Panc1 (cell line): ENCODE results near the gene ACOXL. TPM values are rescaled to one million over a fixed set of nuclear protein-coding genes. Genes with fewer than 3 reads are reported as not detected.

Experiments
- ATAC-seq: fragments of 200-7000 bp; cut with Tn5 transposase; 2 replicates; pipeline ENCODE4 v1.9.1; 2020; ENCODE audit warnings: mild to moderate bottlenecking, moderate library complexity
- BruUV-seq: library from RNA; stranded (reverse); fragments of 400-500 nt; replicated peaks from 2 replicates; lab custom pipeline; 2021; lab: Mats Ljungman, UMichigan
- CTCF ChIA-PET: fragments of 300-600 bp; sonication (Branson Sonifier 250); formaldehyde crosslinking; loops from one replicate; lab custom pipeline; 2022; ENCODE audit warnings: antibody characterized with exemption; lab: Charles Lee
- POLR2A ChIA-PET: fragments of 300-600 bp; sonication (Branson Sonifier 250); formaldehyde crosslinking; loops from one replicate; lab custom pipeline; 2022; ENCODE audit warnings: antibody characterized with exemption; lab: Charles Lee
- DNase-seq: peaks from one replicate; pipeline ENCODE4 v3.0.0-alpha.2; 2010; ENCODE audit warnings: low read depth, low spot score
- H3K27ac ChIP-seq: 2 replicates; pipeline ENCODE4 v1.5.1; 2011; ENCODE audit warnings: mild to moderate bottlenecking, low read length, inconsistent platforms
- H3K27me3 ChIP-seq: fragments of 200-500 bp; sonication (Bioruptor generic); 2 replicates; pipeline ENCODE4 v1.6.0; 2014; ENCODE audit warnings: low read length, inconsistent platforms; ENCODE audit not compliant: control insufficient read depth, insufficient read depth
- H3K36me3 ChIP-seq: fragments of 200-500 bp; sonication (Bioruptor generic); 2 replicates; pipeline ENCODE4 v1.5.1; 2014; ENCODE audit warnings: inconsistent platforms, mild to moderate bottlenecking, low read length, moderate library complexity; ENCODE audit not compliant: control insufficient read depth, insufficient read depth
- H3K4me1 ChIP-seq: 2 replicates; pipeline ENCODE4 v1.5.1; 2011; ENCODE audit warnings: inconsistent platforms, mild to moderate bottlenecking, low read length, moderate library complexity; ENCODE audit not compliant: control insufficient read depth, insufficient read depth
- H3K4me3 ChIP-seq, 2 experiments: 2 replicates each; pipeline ENCODE4 v1.5.1; 2011 to 2012; ENCODE audit warnings: low read depth in 2 of 2, low read length in 2 of 2, mild to moderate bottlenecking in 2 of 2, inconsistent platforms in 1 of 2, moderate library complexity in 1 of 2
- H3K9me3 ChIP-seq: fragments of 200-500 bp; sonication (Bioruptor generic); 2 replicates; pipeline ENCODE4 v1.5.1; 2014; ENCODE audit warnings: low read depth, mild to moderate bottlenecking, inconsistent platforms, low read length, moderate library complexity; ENCODE audit not compliant: control insufficient read depth, insufficient read depth
- POLR2AphosphoS5 ChIP-seq: IDR thresholded peaks from 2 replicates; pipeline ENCODE4 v1.6.1; 2012; ENCODE audit warnings: mild to moderate bottlenecking, low read depth, low read length, moderate library complexity
- SIN3A ChIP-seq: IDR thresholded peaks from 2 replicates; pipeline ENCODE4 v1.6.1; 2012; ENCODE audit warnings: low read depth, mild to moderate bottlenecking, low read length, moderate library complexity, borderline replicate concordance; ENCODE audit not compliant: insufficient read depth
- TCF7L2 ChIP-seq: IDR thresholded peaks from 2 replicates; pipeline ENCODE4 v1.6.1; 2011; ENCODE audit warnings: mild to moderate bottlenecking, low read depth, low read length, inconsistent platforms
- in situ Hi-C: cut with HindIII; loops from 2 replicates; pipeline ENCODE4 v1.10.0; 2016; ENCODE audit warnings: low sequenced_read_pairs, low pct_unique_long_range_greater_than_20kb
- intact Hi-C: fragments of 100-400 bp; cut with micrococcal nuclease; formaldehyde crosslinking; loops from one replicate; pipeline ENCODE4 v1.10.0; 2022; ENCODE audit not compliant: unreplicated experiment
- total RNA-seq: library from RNA; stranded (reverse); gene quantifications from one replicate; pipeline ENCODE4 v1.2.1, GENCODE V29; 2021; ENCODE audit not compliant: unreplicated experiment
- TF ChIP-seq, protein P1 (sequence below), 2 experiments: IDR thresholded peaks; 2 replicates each; pipeline ENCODE4 v1.6.1; 2011 to 2012; ENCODE audit warnings: low read depth in 2 of 2, control low read depth in 1 of 2, low read length in 1 of 2, mild to moderate bottlenecking in 1 of 2, moderate library complexity in 1 of 2; ENCODE audit not compliant: insufficient read depth in 1 of 2
- TF ChIP-seq, protein P2 (sequence below): fragments of 450-650 bp; IDR thresholded peaks from 2 replicates; pipeline ENCODE4 v1.5.1; 2017; ENCODE audit warnings: mild to moderate bottlenecking

Gene ACOXL
- total RNA-seq, 1 experiment from 2014 or later: 4.9 TPM

DNA sequence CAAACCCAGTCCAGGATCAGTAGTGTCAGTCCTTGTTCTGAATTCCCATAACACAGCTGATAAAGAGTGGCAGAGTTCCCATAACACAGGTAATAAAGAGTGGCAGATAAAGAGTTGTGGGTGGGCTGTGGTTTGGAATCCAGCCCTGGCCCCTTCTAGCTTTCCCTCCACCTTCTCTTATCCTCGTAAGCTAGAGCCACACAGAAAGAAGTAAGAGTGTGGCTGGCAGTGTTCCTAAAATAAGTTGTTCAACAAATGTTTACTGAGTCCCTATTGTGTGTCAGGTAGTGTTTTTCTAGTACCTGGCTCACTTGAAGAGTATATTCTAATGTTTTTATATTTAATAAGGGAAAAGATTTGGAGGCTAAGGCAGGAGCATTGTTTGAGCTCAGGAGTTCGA lies 323.4 kb downstream of the ACOXL start:
- Histone ChIP-seq H3K36me3 (no peaks in the 10 kb centered on the region), H3K4me1 (no peaks in the 10 kb centered on the region), H3K27me3 (no peaks in the 10 kb centered on the region), H3K27ac (no peak overlapping the region), H3K4me3 (no peak overlapping the region), H3K9me3 (no peaks in the 10 kb centered on the region)
- no TSS peak for BruUV-seq
- in situ Hi-C loops (no loop called here), intact Hi-C loops (no loop called here)
- DNase-seq: no peak
- TF ChIP-seq TCF7L2 (no peak), POLR2AphosphoS5 (no peak)
- no peak for ATAC-seq
- ChIA-PET POLR2A (no interaction called here), CTCF (no interaction called here)

DNA sequence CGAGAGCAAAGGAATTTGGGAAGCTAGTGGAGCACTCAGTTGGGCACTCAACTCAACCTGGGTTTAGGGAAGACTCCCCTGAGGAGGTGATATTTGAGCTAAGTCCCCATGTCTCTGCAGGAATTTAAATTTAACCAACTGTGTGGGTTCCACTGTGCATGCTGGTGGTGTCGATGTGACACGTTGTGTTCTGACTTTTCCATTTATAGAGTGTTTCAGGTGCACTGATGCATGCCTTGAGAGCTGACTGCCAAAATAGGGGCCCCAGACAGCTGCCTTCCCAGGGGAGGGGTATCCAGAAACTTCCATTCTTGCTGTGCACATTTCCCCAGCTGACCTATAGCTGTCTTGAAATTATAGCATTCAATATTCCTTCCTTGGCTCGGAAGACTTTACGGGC lies 324.7 kb downstream of the ACOXL start:
- BruUV-seq: no TSS peak
- H3K27ac ChIP-seq: no peak overlapping the region
- no peaks in the 10 kb centered on the region for H3K36me3 ChIP-seq
- TF ChIP-seq, protein P1, sequence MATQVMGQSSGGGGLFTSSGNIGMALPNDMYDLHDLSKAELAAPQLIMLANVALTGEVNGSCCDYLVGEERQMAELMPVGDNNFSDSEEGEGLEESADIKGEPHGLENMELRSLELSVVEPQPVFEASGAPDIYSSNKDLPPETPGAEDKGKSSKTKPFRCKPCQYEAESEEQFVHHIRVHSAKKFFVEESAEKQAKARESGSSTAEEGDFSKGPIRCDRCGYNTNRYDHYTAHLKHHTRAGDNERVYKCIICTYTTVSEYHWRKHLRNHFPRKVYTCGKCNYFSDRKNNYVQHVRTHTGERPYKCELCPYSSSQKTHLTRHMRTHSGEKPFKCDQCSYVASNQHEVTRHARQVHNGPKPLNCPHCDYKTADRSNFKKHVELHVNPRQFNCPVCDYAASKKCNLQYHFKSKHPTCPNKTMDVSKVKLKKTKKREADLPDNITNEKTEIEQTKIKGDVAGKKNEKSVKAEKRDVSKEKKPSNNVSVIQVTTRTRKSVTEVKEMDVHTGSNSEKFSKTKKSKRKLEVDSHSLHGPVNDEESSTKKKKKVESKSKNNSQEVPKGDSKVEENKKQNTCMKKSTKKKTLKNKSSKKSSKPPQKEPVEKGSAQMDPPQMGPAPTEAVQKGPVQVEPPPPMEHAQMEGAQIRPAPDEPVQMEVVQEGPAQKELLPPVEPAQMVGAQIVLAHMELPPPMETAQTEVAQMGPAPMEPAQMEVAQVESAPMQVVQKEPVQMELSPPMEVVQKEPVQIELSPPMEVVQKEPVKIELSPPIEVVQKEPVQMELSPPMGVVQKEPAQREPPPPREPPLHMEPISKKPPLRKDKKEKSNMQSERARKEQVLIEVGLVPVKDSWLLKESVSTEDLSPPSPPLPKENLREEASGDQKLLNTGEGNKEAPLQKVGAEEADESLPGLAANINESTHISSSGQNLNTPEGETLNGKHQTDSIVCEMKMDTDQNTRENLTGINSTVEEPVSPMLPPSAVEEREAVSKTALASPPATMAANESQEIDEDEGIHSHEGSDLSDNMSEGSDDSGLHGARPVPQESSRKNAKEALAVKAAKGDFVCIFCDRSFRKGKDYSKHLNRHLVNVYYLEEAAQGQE (IDR thresholded peaks at IDR 0.05; ENCODE audit: insufficient read depth in 1 of 2, low read depth in 2 of 2, low read length in 1 of 2): no peak
- no peak for TF ChIP-seq TCF7L2
- TF ChIP-seq POLR2AphosphoS5: no peak
- no peak for TF ChIP-seq SIN3A
- TF ChIP-seq, protein P2, sequence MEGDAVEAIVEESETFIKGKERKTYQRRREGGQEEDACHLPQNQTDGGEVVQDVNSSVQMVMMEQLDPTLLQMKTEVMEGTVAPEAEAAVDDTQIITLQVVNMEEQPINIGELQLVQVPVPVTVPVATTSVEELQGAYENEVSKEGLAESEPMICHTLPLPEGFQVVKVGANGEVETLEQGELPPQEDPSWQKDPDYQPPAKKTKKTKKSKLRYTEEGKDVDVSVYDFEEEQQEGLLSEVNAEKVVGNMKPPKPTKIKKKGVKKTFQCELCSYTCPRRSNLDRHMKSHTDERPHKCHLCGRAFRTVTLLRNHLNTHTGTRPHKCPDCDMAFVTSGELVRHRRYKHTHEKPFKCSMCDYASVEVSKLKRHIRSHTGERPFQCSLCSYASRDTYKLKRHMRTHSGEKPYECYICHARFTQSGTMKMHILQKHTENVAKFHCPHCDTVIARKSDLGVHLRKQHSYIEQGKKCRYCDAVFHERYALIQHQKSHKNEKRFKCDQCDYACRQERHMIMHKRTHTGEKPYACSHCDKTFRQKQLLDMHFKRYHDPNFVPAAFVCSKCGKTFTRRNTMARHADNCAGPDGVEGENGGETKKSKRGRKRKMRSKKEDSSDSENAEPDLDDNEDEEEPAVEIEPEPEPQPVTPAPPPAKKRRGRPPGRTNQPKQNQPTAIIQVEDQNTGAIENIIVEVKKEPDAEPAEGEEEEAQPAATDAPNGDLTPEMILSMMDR: no peak
- in situ Hi-C loops (no loop called here), intact Hi-C loops (no loop called here)
- H3K4me1 ChIP-seq: no peaks in the 10 kb centered on the region
- no peak for ATAC-seq
- DNase-seq: no peak
- ChIA-PET CTCF (interaction anchor here (0.9 kb wide), 1 partner anchor 98 kb away, joined by 3 read pairs; no protein-coding TSS in a partner anchor), POLR2A (interaction anchor here (0.6 kb wide), 1 partner anchor 217 kb away, joined by 4 read pairs; no protein-coding TSS in a partner anchor)
- no peak overlapping the region for H3K4me3 ChIP-seq
- H3K27me3 ChIP-seq: no peaks in the 10 kb centered on the region
- H3K9me3 ChIP-seq: no peaks in the 10 kb centered on the region

DNA sequence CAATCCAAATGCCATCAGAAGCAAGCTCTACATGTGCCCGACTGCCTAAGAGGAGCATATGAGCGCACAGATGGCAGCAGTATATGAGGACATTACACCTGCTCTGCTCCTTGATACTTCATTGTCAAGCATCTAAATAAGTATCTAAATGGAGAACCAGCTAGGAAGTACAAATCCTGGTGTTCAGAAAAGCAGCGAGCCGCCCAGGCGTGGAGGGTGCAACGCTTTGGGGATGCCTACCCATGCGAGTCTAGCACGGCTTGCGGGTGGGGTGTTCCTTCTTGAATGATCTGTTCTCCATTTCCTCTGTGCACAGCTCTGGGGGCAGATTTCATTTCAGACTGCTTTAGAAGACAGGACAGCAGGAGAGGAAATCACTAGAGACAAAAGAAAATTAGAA lies 325.3 kb downstream of the ACOXL start:
- ATAC-seq: no peak
- BruUV-seq: no TSS peak
- no peaks in the 10 kb centered on the region for H3K27me3 ChIP-seq
- no peak overlapping the region for H3K27ac ChIP-seq
- in situ Hi-C loops (no loop called here), intact Hi-C loops (no loop called here)
- ChIA-PET CTCF (no interaction called here), POLR2A (no interaction called here)
- no peaks in the 10 kb centered on the region for H3K36me3 ChIP-seq
- no peak for TF ChIP-seq POLR2AphosphoS5
- TF ChIP-seq, protein P2: no peak
- no peak for TF ChIP-seq TCF7L2
- TF ChIP-seq, protein P1 (IDR thresholded peaks at IDR 0.05; ENCODE audit: insufficient read depth in 1 of 2, low read depth in 2 of 2, low read length in 1 of 2): no peak
- TF ChIP-seq SIN3A: no peak
- no peak for DNase-seq
- no peaks in the 10 kb centered on the region for H3K4me1 ChIP-seq
- no peak overlapping the region for H3K4me3 ChIP-seq
- no peaks in the 10 kb centered on the region for H3K9me3 ChIP-seq
